Measurements from ENCODE around the gene COL5A2.

Gene COL5A2

DNA sequence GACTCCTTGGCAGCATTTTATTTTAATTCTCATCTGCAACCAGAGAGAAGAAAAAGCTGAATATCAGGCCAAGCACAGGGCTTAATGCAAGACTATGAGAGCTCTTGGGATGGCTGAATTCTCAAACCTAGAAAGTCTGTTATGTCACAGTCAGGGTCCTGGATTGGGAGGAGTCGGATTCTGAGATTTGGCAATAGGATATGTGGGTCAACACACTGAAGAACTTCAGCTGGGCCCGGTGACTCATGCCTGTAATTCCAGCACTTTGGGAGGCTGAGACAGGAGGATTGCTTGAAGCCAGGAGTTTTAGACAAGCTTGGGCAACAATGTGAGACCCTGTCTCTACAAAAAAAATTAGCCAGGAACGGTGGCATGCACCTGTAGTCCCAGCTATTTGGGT, 103.0 kb downstream of the COL5A2 start:
- TF ChIP-seq, protein P1, sequence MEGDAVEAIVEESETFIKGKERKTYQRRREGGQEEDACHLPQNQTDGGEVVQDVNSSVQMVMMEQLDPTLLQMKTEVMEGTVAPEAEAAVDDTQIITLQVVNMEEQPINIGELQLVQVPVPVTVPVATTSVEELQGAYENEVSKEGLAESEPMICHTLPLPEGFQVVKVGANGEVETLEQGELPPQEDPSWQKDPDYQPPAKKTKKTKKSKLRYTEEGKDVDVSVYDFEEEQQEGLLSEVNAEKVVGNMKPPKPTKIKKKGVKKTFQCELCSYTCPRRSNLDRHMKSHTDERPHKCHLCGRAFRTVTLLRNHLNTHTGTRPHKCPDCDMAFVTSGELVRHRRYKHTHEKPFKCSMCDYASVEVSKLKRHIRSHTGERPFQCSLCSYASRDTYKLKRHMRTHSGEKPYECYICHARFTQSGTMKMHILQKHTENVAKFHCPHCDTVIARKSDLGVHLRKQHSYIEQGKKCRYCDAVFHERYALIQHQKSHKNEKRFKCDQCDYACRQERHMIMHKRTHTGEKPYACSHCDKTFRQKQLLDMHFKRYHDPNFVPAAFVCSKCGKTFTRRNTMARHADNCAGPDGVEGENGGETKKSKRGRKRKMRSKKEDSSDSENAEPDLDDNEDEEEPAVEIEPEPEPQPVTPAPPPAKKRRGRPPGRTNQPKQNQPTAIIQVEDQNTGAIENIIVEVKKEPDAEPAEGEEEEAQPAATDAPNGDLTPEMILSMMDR (conservative IDR thresholded peaks at IDR 0.05; ENCODE audit: low read depth, low read length), result no peak
- Histone ChIP-seq H3K4me2 (no peak overlapping the region), H3K4me3 (IDR thresholded peaks at IDR 0.05; ENCODE audit: insufficient read depth, low read depth, low read length) (no peak overlapping the region), H3K27me3 (ENCODE audit: insufficient read depth, low read depth) (no peaks in the 10 kb centered on the region), H3K9ac (no peak overlapping the region), H3K79me2 (ENCODE audit: insufficient read depth, low read depth) (no peaks in the 10 kb centered on the region), H2AFZ (ENCODE audit: low read depth) (no peak overlapping the region), H4K20me1 (ENCODE audit: insufficient read depth) (no peaks in the 10 kb centered on the region), H3K36me3 (ENCODE audit: insufficient read depth) (no peaks in the 10 kb centered on the region), H3K4me1 (ENCODE audit: low read depth, poor library complexity, severe bottlenecking) (no peaks in the 10 kb centered on the region), H3K27ac (no peak overlapping the region)

DNA sequence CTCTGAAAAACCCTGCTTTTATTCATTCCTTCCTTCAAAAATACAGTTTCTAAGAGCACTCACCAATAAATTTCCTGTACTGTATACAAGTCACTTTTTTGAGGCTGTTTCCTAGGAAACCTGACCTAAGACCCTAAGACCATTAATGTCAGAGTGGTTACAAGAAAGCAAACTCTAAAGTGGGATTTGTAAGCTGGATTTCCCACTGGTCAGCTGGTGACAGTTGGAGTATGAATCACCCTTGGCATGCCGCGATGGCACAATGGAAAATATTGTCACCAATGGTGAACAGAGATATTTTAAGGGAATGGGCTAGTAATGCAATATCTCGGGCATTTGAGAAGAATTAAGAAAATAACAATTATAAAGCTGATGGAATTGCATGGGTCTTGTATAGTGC, 103.4 kb downstream of the COL5A2 start:
- Histone ChIP-seq H3K4me3 (IDR thresholded peaks at IDR 0.05; ENCODE audit: insufficient read depth, low read depth, low read length) (no peak overlapping the region), H4K20me1 (ENCODE audit: insufficient read depth) (no peaks in the 10 kb centered on the region), H3K9ac (no peak overlapping the region), H3K36me3 (ENCODE audit: insufficient read depth) (no peaks in the 10 kb centered on the region), H3K4me2 (no peak overlapping the region), H3K79me2 (ENCODE audit: insufficient read depth, low read depth) (no peaks in the 10 kb centered on the region), H3K27ac (no peak overlapping the region), H3K27me3 (ENCODE audit: insufficient read depth, low read depth) (no peaks in the 10 kb centered on the region), H2AFZ (ENCODE audit: low read depth) (no peak overlapping the region), H3K4me1 (ENCODE audit: low read depth, poor library complexity, severe bottlenecking) (no peaks in the 10 kb centered on the region)
- TF ChIP-seq, protein P1 (conservative IDR thresholded peaks at IDR 0.05; ENCODE audit: low read depth, low read length), result no peak

DNA sequence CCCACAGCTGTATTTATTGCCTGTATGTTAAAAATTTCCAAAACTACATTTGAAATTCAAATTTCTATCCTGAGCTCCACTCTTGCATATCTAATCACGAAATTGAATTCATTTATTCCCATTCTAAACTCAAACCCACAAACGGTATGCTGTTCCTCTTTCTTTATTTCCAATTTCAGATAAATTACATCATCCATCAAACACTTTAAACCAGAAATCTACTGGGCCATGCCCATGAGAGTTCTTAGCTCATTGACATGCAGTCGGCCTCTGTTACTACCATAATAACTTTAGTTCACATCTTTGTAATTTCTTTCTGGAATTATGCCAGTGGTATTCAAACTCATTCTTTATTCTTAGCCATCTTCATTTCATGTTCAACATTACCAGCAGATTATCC, 105.1 kb downstream of the COL5A2 start:
- Histone ChIP-seq H2AFZ (ENCODE audit: low read depth) (no peak overlapping the region), H3K4me3 (IDR thresholded peaks at IDR 0.05; ENCODE audit: insufficient read depth, low read depth, low read length) (no peak overlapping the region)

DNA sequence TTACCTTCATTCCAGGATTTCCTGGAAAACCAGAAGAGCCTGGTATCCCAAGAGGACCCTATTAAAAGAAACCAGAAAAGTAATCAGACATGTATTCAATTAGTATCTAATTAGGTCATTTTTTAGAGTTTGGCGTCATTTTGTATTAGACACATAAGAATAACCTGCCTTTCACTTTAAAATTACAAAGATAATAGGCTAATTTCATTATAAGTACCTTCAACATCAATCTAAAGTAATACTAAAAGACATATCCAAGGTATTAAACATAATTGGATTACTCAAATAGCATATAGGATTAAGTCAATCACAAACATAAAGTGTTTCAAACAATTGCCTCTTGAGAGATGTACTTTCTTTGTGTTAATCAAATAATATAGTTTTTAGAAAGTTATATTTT, 107.5 kb downstream of the COL5A2 start:
- Histone ChIP-seq H3K4me1 (ENCODE audit: low read depth, poor library complexity, severe bottlenecking) (no peaks in the 10 kb centered on the region), H3K27ac (no peak overlapping the region), H3K27me3 (ENCODE audit: insufficient read depth, low read depth) (no peaks in the 10 kb centered on the region), H3K4me2 (no peak overlapping the region), H3K4me3 (IDR thresholded peaks at IDR 0.05; ENCODE audit: insufficient read depth, low read depth, low read length) (no peak overlapping the region), H2AFZ (ENCODE audit: low read depth) (no peak overlapping the region), H3K9ac (no peak overlapping the region), H3K36me3 (ENCODE audit: insufficient read depth) (no peaks in the 10 kb centered on the region), H3K79me2 (ENCODE audit: insufficient read depth, low read depth) (no peaks in the 10 kb centered on the region), H4K20me1 (ENCODE audit: insufficient read depth) (no peaks in the 10 kb centered on the region)
- TF ChIP-seq, protein P1 (conservative IDR thresholded peaks at IDR 0.05; ENCODE audit: low read depth, low read length), result no peak

More for the DNA sequence above, 105.1 kb downstream of the COL5A2 start:
- no peaks in the 10 kb centered on the region for H3K27me3 ChIP-seq (ENCODE audit: insufficient read depth, low read depth)
- no peak overlapping the region for H3K27ac ChIP-seq
- H3K9ac ChIP-seq, result no peak overlapping the region
- H3K4me1 ChIP-seq (ENCODE audit: low read depth, poor library complexity, severe bottlenecking), result no peaks in the 10 kb centered on the region
- TF ChIP-seq, protein P1 (conservative IDR thresholded peaks at IDR 0.05; ENCODE audit: low read depth, low read length), result no peak
- H3K4me2 ChIP-seq, result no peak overlapping the region
- no peaks in the 10 kb centered on the region for H3K36me3 ChIP-seq (ENCODE audit: insufficient read depth)
- no peaks in the 10 kb centered on the region for H4K20me1 ChIP-seq (ENCODE audit: insufficient read depth)
- H3K79me2 ChIP-seq (ENCODE audit: insufficient read depth, low read depth), result no peaks in the 10 kb centered on the region

All from KMS-11 (cell line).